K562 (cell line): ENCODE results near the gene CDC42EP2. TPM values are rescaled to one million over a fixed set of nuclear protein-coding genes. Genes with fewer than 3 reads are reported as not detected.

Experiments used
- CBX2 ChIP-seq: fragments of 200-600 bp; sonication (generic); IDR thresholded peaks from one replicate; pipeline ENCODE4 v1.6.1; 2012; ENCODE audit warnings: mild to moderate bottlenecking, low read length, inconsistent platforms; ENCODE audit not compliant: insufficient read depth, poor library complexity, severe bottlenecking
- CBX8 ChIP-seq: fragments of 200-600 bp; sonication (generic); IDR thresholded peaks from 2 replicates; pipeline ENCODE4 v1.6.1; 2012; ENCODE audit warnings: borderline replicate concordance, mixed run types, low read depth, mild to moderate bottlenecking, moderate library complexity, mixed read lengths, low read length, control low read depth, inconsistent platforms; ENCODE audit not compliant: poor library complexity, severe bottlenecking; ENCODE audit errors: extremely low read depth
- DPF2 ChIP-seq: fragments of 450-650 bp; IDR thresholded peaks from 2 replicates; pipeline ENCODE4 v1.6.1; 2016
- JUND ChIP-seq, 2 experiments: IDR thresholded peaks; 2 replicates in 1 of 2; 3 replicates in 1 of 2; pipeline ENCODE4 v1.6.1; 2011; ENCODE audit warnings: borderline replicate concordance in 2 of 2, low read depth in 2 of 2, low read length in 2 of 2, improper control_type of control experiment in 1 of 2, missing biosample characterization in 1 of 2, missing genetic modification characterization in 1 of 2, missing genetic modification reagents in 1 of 2
- KDM1A ChIP-seq, 2 experiments: fragments of 450-650 bp; IDR thresholded peaks; 2 replicates each; pipeline ENCODE4 v1.6.1; 2016; ENCODE audit warnings: mild to moderate bottlenecking in 2 of 2
- NR3C1 ChIP-seq: sonication (generic); formaldehyde crosslinking; IDR thresholded peaks from 2 replicates; pipeline ENCODE4 v1.8.1; 2022; ENCODE audit warnings: missing genetic modification reagents
- PRPF4 ChIP-seq: fragments of 200-400 bp; formaldehyde crosslinking; IDR thresholded peaks from one replicate; pipeline ENCODE4 v1.6.1; 2017; ENCODE audit warnings: low read length, low read depth, mild to moderate bottlenecking; ENCODE audit not compliant: insufficient read depth, poor library complexity, severe bottlenecking
- RCOR1 ChIP-seq, 2 experiments: IDR thresholded peaks; 2 replicates each; pipeline ENCODE4 v1.6.1; 2012; ENCODE audit warnings: low read depth in 2 of 2, low read length in 2 of 2, borderline replicate concordance in 1 of 2, improper control_type of control experiment in 1 of 2
- ZNF121 ChIP-seq: sonication (generic); formaldehyde crosslinking; conservative IDR thresholded peaks from 2 replicates; pipeline ENCODE4 v1.8.0; 2022; ENCODE audit warnings: missing genetic modification reagents
- ZNF766 ChIP-seq: fragments of 200-800 bp; sonication (Bioruptor generic); conservative IDR thresholded peaks from 2 replicates; pipeline ENCODE4 v1.6.1; 2016; ENCODE audit warnings: missing genetic modification characterization, missing compliant biosample characterization
- polyA plus RNA-seq, 8 experiments: library from polyadenylated mRNA; depleted of rRNA in 4 of 8; stranded (reverse) in 5 of 8; unstranded in 3 of 8; fragments of >200 nt; fragmentation: Nextera tagmentation in 2 of 8; fragmentation: Illumina TruSeq in 1 of 8; extraction: Ambion mirVana in 2 of 8; extraction: Trizol in 1 of 8; gene quantifications; 2 replicates each; pipeline versions ENCODE4 v1.2.1 to v1.2.3, GENCODE V29; 2011 to 2014; ENCODE audit warnings: inconsistent platforms in 1 of 8, missing spikeins in 1 of 8
- total RNA-seq, 7 experiments: library from RNA; depleted of rRNA in 6 of 7; stranded (reverse); fragments of >200 nt in 6 of 7; fragmentation: Illumina TruSeq in 2 of 7; extraction: Trizol in 2 of 7; gene quantifications; 2 replicates each; pipeline versions ENCODE4 v1.2.1 to v1.2.3, GENCODE V29; 2011 to 2021; ENCODE audit warnings: low replicate concordance in 1 of 7
- TF ChIP-seq, protein P1 (sequence below), 2 experiments: fragments of 200-800 bp in 1 of 2; sonication (Bioruptor generic) in 1 of 2; sonication (generic) in 1 of 2; formaldehyde crosslinking in 1 of 2; IDR thresholded peaks in 1 of 2; conservative IDR thresholded peaks in 1 of 2; 2 replicates each; pipeline versions ENCODE4 v1.5.0 to v1.6.1; 2016 to 2020; ENCODE audit warnings: missing compliant biosample characterization in 1 of 2, missing genetic modification characterization in 1 of 2, missing genetic modification reagents in 1 of 2
- TF ChIP-seq, protein P2 (sequence below): IDR thresholded peaks from 2 replicates; pipeline ENCODE4 v1.6.1; 2011; ENCODE audit warnings: borderline replicate concordance, low read depth, mild to moderate bottlenecking, moderate library complexity, low read length; ENCODE audit not compliant: insufficient read depth, poor library complexity, severe bottlenecking
- TF ChIP-seq, protein P3 (sequence below): fragments of 450-650 bp; formaldehyde crosslinking; IDR thresholded peaks from 2 replicates; pipeline ENCODE4 v1.4.0; 2020; ENCODE audit warnings: mild to moderate bottlenecking, moderate library complexity
- TF ChIP-seq, protein P4 (sequence below), 3 experiments: IDR thresholded peaks in 2 of 3; conservative IDR thresholded peaks in 1 of 3; 2 replicates each; pipeline ENCODE4 v1.5.1; 2011 to 2012; ENCODE audit warnings: low read length in 3 of 3, mild to moderate bottlenecking in 3 of 3, control low read depth in 2 of 3, improper control_type of control experiment in 1 of 3, inconsistent platforms in 1 of 3, low read depth in 1 of 3, mixed read lengths in 1 of 3, moderate library complexity in 1 of 3; ENCODE audit not compliant: insufficient read depth in 2 of 3

Gene CDC42EP2
- total and polyA plus RNA-seq, 9 of the 15 experiments (the other 6 are each of a cell fraction or from before 2014, with no cell fraction given) = 0.27 to 3.5 (median 0.83) TPM; not detected in 1

DNA sequence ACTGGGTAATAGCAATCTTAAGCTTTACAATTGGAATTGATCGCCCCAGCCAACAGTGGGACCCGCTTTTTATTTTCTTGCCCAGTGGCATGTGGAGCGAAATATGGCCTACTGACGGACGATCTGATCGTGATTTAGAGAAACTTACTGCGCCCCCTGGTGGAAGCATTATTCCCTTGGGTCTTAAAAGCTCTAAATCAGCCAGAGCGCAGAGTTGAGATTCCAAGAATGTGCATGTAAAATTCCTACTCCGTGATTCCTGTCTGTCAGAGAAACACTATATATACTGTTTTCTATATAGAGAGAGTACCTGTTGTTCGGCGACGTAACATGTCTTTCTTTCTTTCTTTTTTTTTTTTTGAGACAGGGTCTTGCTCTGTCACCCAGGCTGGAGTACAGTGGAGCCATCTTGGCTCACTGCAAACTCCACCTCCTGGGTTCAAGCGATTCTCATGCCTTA lies 15.3 kb downstream of the CDC42EP2 start (continued):
- TF ChIP-seq CBX8 (no peak), PRPF4 (no peak), KDM1A (IDR thresholded peaks at IDR 0.05) (peak in 1 of 2 experiments; percentile 27; a peak in 1 of 4 replicates), ZNF766 (CRISPR knock-in tag) (0 out of 2 replicates have a peak, but pooled peaks have one; percentile 47), JUND (IDR thresholded peaks at IDR 0.05; ENCODE audit: borderline replicate concordance, low read depth, low read length) (no peak), JUND (tag; IDR thresholded peaks at IDR 0.05; ENCODE audit: borderline replicate concordance, low read depth, low read length) (peak; percentile 13; the same call in 1 of the 3 replicates), CBX2 (no peak), DPF2 (peak; percentile 21; the same call in 1 of the 2 replicates), ZNF121 (CRISPR knock-in tag) (no peak), NR3C1 (CRISPR knock-in tag) (no peak), RCOR1 (IDR thresholded peaks at IDR 0.05; ENCODE audit: borderline replicate concordance in 1 of 2, low read depth in 2 of 2, low read length in 2 of 2) (0 out of 4 replicates have a peak, but pooled peaks of 1 of the 2 experiments have one; percentile 20)
- TF ChIP-seq, protein P1, sequence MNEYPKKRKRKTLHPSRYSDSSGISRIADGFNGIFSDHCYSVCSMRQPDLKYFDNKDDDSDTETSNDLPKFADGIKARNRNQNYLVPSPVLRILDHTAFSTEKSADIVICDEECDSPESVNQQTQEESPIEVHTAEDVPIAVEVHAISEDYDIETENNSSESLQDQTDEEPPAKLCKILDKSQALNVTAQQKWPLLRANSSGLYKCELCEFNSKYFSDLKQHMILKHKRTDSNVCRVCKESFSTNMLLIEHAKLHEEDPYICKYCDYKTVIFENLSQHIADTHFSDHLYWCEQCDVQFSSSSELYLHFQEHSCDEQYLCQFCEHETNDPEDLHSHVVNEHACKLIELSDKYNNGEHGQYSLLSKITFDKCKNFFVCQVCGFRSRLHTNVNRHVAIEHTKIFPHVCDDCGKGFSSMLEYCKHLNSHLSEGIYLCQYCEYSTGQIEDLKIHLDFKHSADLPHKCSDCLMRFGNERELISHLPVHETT (CRISPR knock-in tag; conservative IDR thresholded peaks at IDR 0.05 in 1 of 2, IDR thresholded peaks at IDR 0.05 in 1 of 2) = peak in 1 of 2 experiments; percentile 30; a peak in 1 of 4 replicates
- TF ChIP-seq, protein P2, sequence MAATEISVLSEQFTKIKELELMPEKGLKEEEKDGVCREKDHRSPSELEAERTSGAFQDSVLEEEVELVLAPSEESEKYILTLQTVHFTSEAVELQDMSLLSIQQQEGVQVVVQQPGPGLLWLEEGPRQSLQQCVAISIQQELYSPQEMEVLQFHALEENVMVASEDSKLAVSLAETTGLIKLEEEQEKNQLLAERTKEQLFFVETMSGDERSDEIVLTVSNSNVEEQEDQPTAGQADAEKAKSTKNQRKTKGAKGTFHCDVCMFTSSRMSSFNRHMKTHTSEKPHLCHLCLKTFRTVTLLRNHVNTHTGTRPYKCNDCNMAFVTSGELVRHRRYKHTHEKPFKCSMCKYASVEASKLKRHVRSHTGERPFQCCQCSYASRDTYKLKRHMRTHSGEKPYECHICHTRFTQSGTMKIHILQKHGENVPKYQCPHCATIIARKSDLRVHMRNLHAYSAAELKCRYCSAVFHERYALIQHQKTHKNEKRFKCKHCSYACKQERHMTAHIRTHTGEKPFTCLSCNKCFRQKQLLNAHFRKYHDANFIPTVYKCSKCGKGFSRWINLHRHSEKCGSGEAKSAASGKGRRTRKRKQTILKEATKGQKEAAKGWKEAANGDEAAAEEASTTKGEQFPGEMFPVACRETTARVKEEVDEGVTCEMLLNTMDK = peak; percentile 23
- TF ChIP-seq, protein P3, sequence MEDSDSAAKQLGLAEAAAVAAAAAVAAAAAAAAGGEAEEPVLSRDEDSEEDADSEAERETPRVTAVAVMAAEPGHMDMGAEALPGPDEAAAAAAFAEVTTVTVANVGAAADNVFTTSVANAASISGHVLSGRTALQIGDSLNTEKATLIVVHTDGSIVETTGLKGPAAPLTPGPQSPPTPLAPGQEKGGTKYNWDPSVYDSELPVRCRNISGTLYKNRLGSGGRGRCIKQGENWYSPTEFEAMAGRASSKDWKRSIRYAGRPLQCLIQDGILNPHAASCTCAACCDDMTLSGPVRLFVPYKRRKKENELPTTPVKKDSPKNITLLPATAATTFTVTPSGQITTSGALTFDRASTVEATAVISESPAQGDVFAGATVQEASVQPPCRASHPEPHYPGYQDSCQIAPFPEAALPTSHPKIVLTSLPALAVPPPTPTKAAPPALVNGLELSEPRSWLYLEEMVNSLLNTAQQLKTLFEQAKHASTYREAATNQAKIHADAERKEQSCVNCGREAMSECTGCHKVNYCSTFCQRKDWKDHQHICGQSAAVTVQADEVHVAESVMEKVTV (CRISPR knock-in tag) = 0 out of 2 replicates have a peak, but pooled peaks have one; percentile 14
- TF ChIP-seq, protein P4, sequence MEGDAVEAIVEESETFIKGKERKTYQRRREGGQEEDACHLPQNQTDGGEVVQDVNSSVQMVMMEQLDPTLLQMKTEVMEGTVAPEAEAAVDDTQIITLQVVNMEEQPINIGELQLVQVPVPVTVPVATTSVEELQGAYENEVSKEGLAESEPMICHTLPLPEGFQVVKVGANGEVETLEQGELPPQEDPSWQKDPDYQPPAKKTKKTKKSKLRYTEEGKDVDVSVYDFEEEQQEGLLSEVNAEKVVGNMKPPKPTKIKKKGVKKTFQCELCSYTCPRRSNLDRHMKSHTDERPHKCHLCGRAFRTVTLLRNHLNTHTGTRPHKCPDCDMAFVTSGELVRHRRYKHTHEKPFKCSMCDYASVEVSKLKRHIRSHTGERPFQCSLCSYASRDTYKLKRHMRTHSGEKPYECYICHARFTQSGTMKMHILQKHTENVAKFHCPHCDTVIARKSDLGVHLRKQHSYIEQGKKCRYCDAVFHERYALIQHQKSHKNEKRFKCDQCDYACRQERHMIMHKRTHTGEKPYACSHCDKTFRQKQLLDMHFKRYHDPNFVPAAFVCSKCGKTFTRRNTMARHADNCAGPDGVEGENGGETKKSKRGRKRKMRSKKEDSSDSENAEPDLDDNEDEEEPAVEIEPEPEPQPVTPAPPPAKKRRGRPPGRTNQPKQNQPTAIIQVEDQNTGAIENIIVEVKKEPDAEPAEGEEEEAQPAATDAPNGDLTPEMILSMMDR (IDR thresholded peaks at IDR 0.05 in 2 of 3, conservative IDR thresholded peaks at IDR 0.05 in 1 of 3; ENCODE audit: insufficient read depth in 2 of 3, low read depth in 1 of 3, low read length in 3 of 3) = peak; percentile 78 to 82 (median 80)
